PC-9 (cell line): ENCODE results near the gene ABCA12.

Experiments
- EZH2 ChIP-seq: fragments of 200-600 bp; sonication (generic); IDR thresholded peaks from 2 replicates; pipeline ENCODE4 v1.8.0; 2017; ENCODE audit warnings: antibody characterized with exemption, low read depth
- TF ChIP-seq, protein P1 (sequence below): fragments of 200-600 bp; sonication (generic); conservative IDR thresholded peaks from 2 replicates; pipeline ENCODE4 v1.6.1; 2017; ENCODE audit warnings: mixed run types, antibody characterized with exemption, mild to moderate bottlenecking, moderate library complexity

GRCh38 chr2:215019085-215019484 is 119.3 kb downstream of the ABCA12 start:
- TF ChIP-seq, protein P1, sequence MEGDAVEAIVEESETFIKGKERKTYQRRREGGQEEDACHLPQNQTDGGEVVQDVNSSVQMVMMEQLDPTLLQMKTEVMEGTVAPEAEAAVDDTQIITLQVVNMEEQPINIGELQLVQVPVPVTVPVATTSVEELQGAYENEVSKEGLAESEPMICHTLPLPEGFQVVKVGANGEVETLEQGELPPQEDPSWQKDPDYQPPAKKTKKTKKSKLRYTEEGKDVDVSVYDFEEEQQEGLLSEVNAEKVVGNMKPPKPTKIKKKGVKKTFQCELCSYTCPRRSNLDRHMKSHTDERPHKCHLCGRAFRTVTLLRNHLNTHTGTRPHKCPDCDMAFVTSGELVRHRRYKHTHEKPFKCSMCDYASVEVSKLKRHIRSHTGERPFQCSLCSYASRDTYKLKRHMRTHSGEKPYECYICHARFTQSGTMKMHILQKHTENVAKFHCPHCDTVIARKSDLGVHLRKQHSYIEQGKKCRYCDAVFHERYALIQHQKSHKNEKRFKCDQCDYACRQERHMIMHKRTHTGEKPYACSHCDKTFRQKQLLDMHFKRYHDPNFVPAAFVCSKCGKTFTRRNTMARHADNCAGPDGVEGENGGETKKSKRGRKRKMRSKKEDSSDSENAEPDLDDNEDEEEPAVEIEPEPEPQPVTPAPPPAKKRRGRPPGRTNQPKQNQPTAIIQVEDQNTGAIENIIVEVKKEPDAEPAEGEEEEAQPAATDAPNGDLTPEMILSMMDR = no peak
- no peak for TF ChIP-seq EZH2
